Measurements from ENCODE around the gene UPK3B.
"Not testable (repeated sequence)": the region's sequence is repeated elsewhere in the genome, so short reads cannot be mapped to it uniquely, and the experiment has no call there.

UPK3B gene

GRCh38 chr7:76509931-76510877, at the start of gene UPK3B:
Gene UPK3B, plus strand, starts transcription at chr7:76510552. Its CDS starts 101 bp downstream, at chr7:76510653.
- DNase-seq = peak; percentile 4

GRCh38 chr7:76460767-76461166, 49.6 kb upstream of the UPK3B start:
- DNase-seq = not testable (repeated sequence)

GRCh38 chr7:76461464-76462101, 48.8 kb upstream of the UPK3B start, which contains the start of gene DTX2:
Gene DTX2, plus strand, starts transcription at chr7:76461709. Its CDS starts 18,801 bp downstream, at chr7:76480510.
- DNase-seq = not testable (repeated sequence)

- DNase-seq = not testable (repeated sequence)
Measured at GRCh38 chr7:76462271-76462882, 48.0 kb upstream of the UPK3B start.

- DNase-seq = not testable (repeated sequence)
Measured at GRCh38 chr7:76464959-76465358, 45.4 kb upstream of the UPK3B start.

GRCh38 chr7:76465950-76466349, 44.4 kb upstream of the UPK3B start:
- DNase-seq = not testable (repeated sequence)

- not testable (repeated sequence) for DNase-seq
Measured at GRCh38 chr7:76467743-76468404, 42.5 kb upstream of the UPK3B start.

GRCh38 chr7:76471556-76472221, 38.7 kb upstream of the UPK3B start:
- not testable (repeated sequence) for DNase-seq

GRCh38 chr7:76473097-76473496, 37.3 kb upstream of the UPK3B start:
- not testable (repeated sequence) for DNase-seq

GRCh38 chr7:76476280-76476679, 34.1 kb upstream of the UPK3B start:
- DNase-seq = not testable (repeated sequence)

GRCh38 chr7:76476742-76477474, 33.4 kb upstream of the UPK3B start:
- not testable (repeated sequence) for DNase-seq

- DNase-seq = not testable (repeated sequence)
Measured at GRCh38 chr7:76479628-76480027, 30.7 kb upstream of the UPK3B start.

GRCh38 chr7:76480403-76481253, 29.7 kb upstream of the UPK3B start:
- DNase-seq = not testable (repeated sequence)

GRCh38 chr7:76482660-76483059, 27.7 kb upstream of the UPK3B start:
- DNase-seq = not testable (repeated sequence)

- DNase-seq = not testable (repeated sequence)
Measured at GRCh38 chr7:76483081-76483480, 27.3 kb upstream of the UPK3B start.

- not testable (repeated sequence) for DNase-seq
Measured at GRCh38 chr7:76484456-76484855, 25.9 kb upstream of the UPK3B start.

GRCh38 chr7:76485822-76486610, 24.3 kb upstream of the UPK3B start:
- DNase-seq = not testable (repeated sequence)

- not testable (repeated sequence) for DNase-seq
Measured at GRCh38 chr7:76486618-76487017, 23.7 kb upstream of the UPK3B start.

- DNase-seq = not testable (repeated sequence)
Measured at GRCh38 chr7:76487969-76488368, 22.4 kb upstream of the UPK3B start.
